ENCODE results near the gene MFSD1. TPM values are rescaled to one million over a fixed set of nuclear protein-coding genes. Genes with fewer than 3 reads are reported as not detected.

MFSD1 gene
- total and polyA plus RNA-seq, 2 of the 13 experiments (the other 11 are each of a cell fraction or from before 2014, with no cell fraction given), result 17.3 to 37.9 TPM

DNA sequence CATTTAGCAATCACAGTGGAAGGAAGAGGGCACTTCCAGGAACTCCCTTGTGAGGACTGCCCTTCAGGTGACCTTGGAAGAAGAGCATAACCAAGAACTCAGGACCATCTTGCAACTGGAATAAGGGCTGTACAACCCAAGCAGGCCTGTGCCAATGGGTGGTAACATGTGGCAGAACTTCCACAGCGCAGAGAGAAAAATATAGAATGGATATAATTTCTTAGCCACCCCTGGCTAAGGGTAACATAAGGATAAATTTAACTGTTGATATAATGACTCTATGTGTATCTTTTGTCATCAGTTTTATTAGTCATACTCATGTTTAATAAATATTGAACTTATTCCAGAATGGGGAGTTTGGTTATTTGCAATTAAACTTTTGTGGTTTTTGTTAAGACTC is 13.4 kb upstream of the MFSD1 start:
- in situ Hi-C loops (cut with HindIII; ENCODE audit: extremely low pct_ligation_motif_present, low pct_unique_long_range_greater_than_20kb) (loop anchor here (5.0 to 25.0 kb wide), 2 partner anchors 131 to 251 kb away; no protein-coding TSS in a partner anchor), intact Hi-C loops (cut with micrococcal nuclease; ENCODE audit: unreplicated experiment) (no loop called here)
- DNase-seq (ENCODE audit: low spot score) (no peak), FAIRE-seq (no peak), ATAC-seq (no peak)
- WGBS (ENCODE audit: low lambda C conversion rate), result 100% methylated on average over 1 of the region's 1 CpG
- Histone ChIP-seq H4K20me1 (ENCODE audit: insufficient read depth, low read length) (no peaks in the 10 kb centered on the region), H3K27ac (ENCODE audit: extremely low read length, insufficient read depth, low read length) (no peak overlapping the region), H3K4me1 (ENCODE audit: insufficient read depth, low read length) (0 out of 2 replicates have a peak, but pooled peaks cover 6% of the 10 kb centered on the region), H3K9ac (ENCODE audit: insufficient read depth, low read depth, low read length) (no peak overlapping the region), H3K36me3 (replicated peaks in 1 of 2; ENCODE audit: control insufficient read depth in 1 of 2, insufficient read depth in 2 of 2, low read length in 2 of 2) (no peaks in the 10 kb centered on the region), H3K4me2 (ENCODE audit: low read depth, low read length) (no peak overlapping the region), H3K9me3 (ENCODE audit: low read length) (no peaks in the 10 kb centered on the region), H3K79me2 (ENCODE audit: insufficient read depth, low read length) (no peaks in the 10 kb centered on the region), H3K27me3 (ENCODE audit: control insufficient read depth in 1 of 2, insufficient read depth in 2 of 2, low read length in 2 of 2) (no peaks in the 10 kb centered on the region), H2AFZ (ENCODE audit: low read length) (no peak overlapping the region), H3K4me3 (replicated peaks in 1 of 3; ENCODE audit: insufficient read depth in 1 of 3, low read depth in 2 of 3, low read length in 3 of 3) (no peak overlapping the region)
- BruUV-seq (replicated peaks), result no TSS peak
- ChIA-PET POLR2A (no interaction called here), CTCF (ENCODE audit: low intra/inter-chr PET ratio, low total read pairs) (no interaction called here)
- TF ChIP-seq IRF2 (CRISPR knock-in tag; IDR thresholded peaks at IDR 0.05) (no peak), RBAK (CRISPR knock-in tag; IDR thresholded peaks at IDR 0.05) (no peak), ZNF343 (CRISPR knock-in tag; IDR thresholded peaks at IDR 0.05) (no peak), ASH2L (IDR thresholded peaks at IDR 0.05; ENCODE audit: insufficient read length, low read depth, low read length) (no peak), AKAP8 (CRISPR knock-in tag; IDR thresholded peaks at IDR 0.05) (no peak)
- TF ChIP-seq, protein P1, sequence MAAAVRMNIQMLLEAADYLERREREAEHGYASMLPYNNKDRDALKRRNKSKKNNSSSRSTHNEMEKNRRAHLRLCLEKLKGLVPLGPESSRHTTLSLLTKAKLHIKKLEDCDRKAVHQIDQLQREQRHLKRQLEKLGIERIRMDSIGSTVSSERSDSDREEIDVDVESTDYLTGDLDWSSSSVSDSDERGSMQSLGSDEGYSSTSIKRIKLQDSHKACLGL (CRISPR knock-in tag; IDR thresholded peaks at IDR 0.05), result no peak

- in situ Hi-C loops (cut with HindIII; ENCODE audit: extremely low pct_ligation_motif_present, low pct_unique_long_range_greater_than_20kb), result loop anchor here (5.0 to 25.0 kb wide), 2 partner anchors 132 to 252 kb away; no protein-coding TSS in a partner anchor
- no peaks in the 10 kb centered on the region for H3K36me3 ChIP-seq (replicated peaks in 1 of 2; ENCODE audit: control insufficient read depth in 1 of 2, insufficient read depth in 2 of 2, low read length in 2 of 2)
- ATAC-seq (peak; percentile 79), FAIRE-seq (peak; percentile 21), DNase-seq (ENCODE audit: low spot score) (peak; percentile 43)
- H3K4me1 ChIP-seq (ENCODE audit: insufficient read depth, low read length), result 0 out of 2 replicates have a peak, but pooled peaks cover 6% of the 10 kb centered on the region
- H3K27me3 ChIP-seq (ENCODE audit: control insufficient read depth in 1 of 2, insufficient read depth in 2 of 2, low read length in 2 of 2), result no peaks in the 10 kb centered on the region
- POLR2A ChIA-PET, result interaction anchor here (0.8 kb wide), 1 partner anchor 62 kb away, joined by 3 read pairs; no protein-coding TSS in a partner anchor
- H4K20me1 ChIP-seq (ENCODE audit: insufficient read depth, low read length), result no peaks in the 10 kb centered on the region
- no TSS peak for BruUV-seq (replicated peaks)
- intact Hi-C loops (cut with micrococcal nuclease; ENCODE audit: unreplicated experiment), result no loop called here
- H3K9me3 ChIP-seq (ENCODE audit: low read length), result no peaks in the 10 kb centered on the region
- CTCF ChIA-PET (ENCODE audit: low intra/inter-chr PET ratio, low total read pairs), result interaction anchor here (2.8 to 3.7 kb wide), 3 partner anchors 62 to 250 kb away, joined by 13 to 35 read pairs (median 28); no protein-coding TSS in a partner anchor
- no peak overlapping the region for H3K4me3 ChIP-seq (replicated peaks in 1 of 3; ENCODE audit: insufficient read depth in 1 of 3, low read depth in 2 of 3, low read length in 3 of 3)
- no peak overlapping the region for H3K27ac ChIP-seq (ENCODE audit: extremely low read length, insufficient read depth, low read length)
- 26% methylated on average over 1 of the region's 1 CpG for WGBS (ENCODE audit: low lambda C conversion rate)
- H3K79me2 ChIP-seq (ENCODE audit: insufficient read depth, low read length), result no peaks in the 10 kb centered on the region
- no peak overlapping the region for H2AFZ ChIP-seq (ENCODE audit: low read length)
- no peak overlapping the region for H3K4me2 ChIP-seq (ENCODE audit: low read depth, low read length)
- H3K9ac ChIP-seq (ENCODE audit: insufficient read depth, low read depth, low read length), result no peak overlapping the region
- TF ChIP-seq RARA (CRISPR knock-in tag; IDR thresholded peaks at IDR 0.05) (no peak), SMC3 (IDR thresholded peaks at IDR 0.05; ENCODE audit: low read length) (no peak), MIXL1 (CRISPR knock-in tag; IDR thresholded peaks at IDR 0.05) (no peak), ZFP82 (CRISPR knock-in tag; IDR thresholded peaks at IDR 0.05; ENCODE audit: borderline replicate concordance) (no peak), RAD21 (CRISPR knock-in tag; IDR thresholded peaks at IDR 0.05) (0 out of 2 replicates have a peak, but pooled peaks have one; percentile 19), ZNF138 (CRISPR knock-in tag; IDR thresholded peaks at IDR 0.05; ENCODE audit: low read depth) (no peak), ZIK1 (CRISPR knock-in tag; IDR thresholded peaks at IDR 0.05; ENCODE audit: borderline replicate concordance, low read depth) (no peak), ISL2 (CRISPR knock-in tag; IDR thresholded peaks at IDR 0.05) (no peak), BCLAF1 (IDR thresholded peaks at IDR 0.05) (no peak), ZFAT (CRISPR knock-in tag; conservative IDR thresholded peaks at IDR 0.05) (no peak)
These were observed 12.3 kb upstream of the MFSD1 start for GRCh38 chr3:158789592-158789991.

Measured in HepG2 (cell line).